Loucy (cell line): ENCODE data around the gene FLRT1.

Experiments
- CTCF ChIP-seq: fragments of 200-600 bp; sonication (generic); conservative IDR thresholded peaks from 2 replicates; pipeline ENCODE4 v1.5.1; 2014; ENCODE audit warnings: mild to moderate bottlenecking, antibody characterized with exemption, low read length
- EZH2phosphoT487 ChIP-seq: fragments of 200-600 bp; IDR thresholded peaks from 2 replicates; pipeline ENCODE4 v1.6.1; 2018; ENCODE audit warnings: antibody characterized with exemption, mild to moderate bottlenecking, moderate library complexity, borderline replicate concordance

GRCh38 chr11:64048042-64048854 lies 12.5 kb downstream of the FLRT1 start:
- no peak for TF ChIP-seq CTCF
- TF ChIP-seq EZH2phosphoT487 = no peak
